Epithelial cell of esophagus (primary cell): Measurements from ENCODE around the gene GALNT9.

Source experiments
- DNase-seq: peaks from one replicate; pipeline ENCODE4 v3.0.0; 2010; ENCODE audit warnings: low read depth
- H3K4me3 ChIP-seq: 2 replicates; pipeline ENCODE4 v1.5.1; 2011; ENCODE audit warnings: mild to moderate bottlenecking, low read length, control low read depth
- TF ChIP-seq, protein P1 (sequence below): IDR thresholded peaks from 2 replicates; pipeline ENCODE4 v1.5.1; 2011; ENCODE audit warnings: low read depth, mild to moderate bottlenecking, low read length, control low read depth, inconsistent platforms; ENCODE audit not compliant: insufficient read depth; ENCODE audit errors: missing control alignments

The GALNT9 gene

DNA sequence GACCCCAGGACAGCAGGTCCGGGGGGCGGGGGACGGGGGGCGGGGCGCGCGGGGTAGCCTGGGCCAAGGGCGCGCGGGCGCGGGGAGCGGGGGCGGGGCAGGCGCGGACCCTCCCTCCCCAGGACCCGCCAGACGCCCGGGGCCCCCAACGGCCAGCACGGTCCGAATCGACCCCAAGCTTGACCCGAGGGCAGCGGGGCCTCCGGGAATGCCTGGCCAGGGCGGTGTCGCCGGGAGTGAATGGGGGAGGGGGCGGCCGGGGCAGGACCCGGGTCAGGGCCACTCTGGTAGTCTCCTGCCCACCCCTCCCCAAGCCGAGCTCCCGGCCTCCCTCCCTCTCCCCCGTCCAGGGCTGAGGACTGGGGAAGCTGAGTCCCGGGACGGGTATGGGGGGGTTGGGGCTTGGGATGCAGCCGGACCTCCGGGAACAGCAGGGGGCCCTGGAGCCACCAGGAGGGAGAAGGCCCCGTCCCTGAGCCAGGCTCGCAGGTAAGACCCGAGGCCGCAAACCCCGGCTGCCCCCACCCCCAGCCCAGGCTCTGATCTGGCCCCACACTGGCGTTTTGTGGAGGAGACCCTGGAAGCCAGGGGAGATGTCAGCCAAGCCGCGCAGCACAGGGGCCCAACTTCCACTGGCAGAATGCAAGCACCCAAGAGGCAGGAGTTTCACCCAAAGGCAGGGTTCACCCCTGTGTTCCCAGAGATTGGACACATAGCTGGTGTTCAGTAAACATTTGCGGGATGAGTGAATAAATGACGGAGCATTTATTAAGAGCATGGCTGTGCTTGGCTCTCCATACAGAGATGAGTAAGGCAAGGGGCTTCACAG is 545 bp upstream of the GALNT9 start:
- TF ChIP-seq, protein P1, sequence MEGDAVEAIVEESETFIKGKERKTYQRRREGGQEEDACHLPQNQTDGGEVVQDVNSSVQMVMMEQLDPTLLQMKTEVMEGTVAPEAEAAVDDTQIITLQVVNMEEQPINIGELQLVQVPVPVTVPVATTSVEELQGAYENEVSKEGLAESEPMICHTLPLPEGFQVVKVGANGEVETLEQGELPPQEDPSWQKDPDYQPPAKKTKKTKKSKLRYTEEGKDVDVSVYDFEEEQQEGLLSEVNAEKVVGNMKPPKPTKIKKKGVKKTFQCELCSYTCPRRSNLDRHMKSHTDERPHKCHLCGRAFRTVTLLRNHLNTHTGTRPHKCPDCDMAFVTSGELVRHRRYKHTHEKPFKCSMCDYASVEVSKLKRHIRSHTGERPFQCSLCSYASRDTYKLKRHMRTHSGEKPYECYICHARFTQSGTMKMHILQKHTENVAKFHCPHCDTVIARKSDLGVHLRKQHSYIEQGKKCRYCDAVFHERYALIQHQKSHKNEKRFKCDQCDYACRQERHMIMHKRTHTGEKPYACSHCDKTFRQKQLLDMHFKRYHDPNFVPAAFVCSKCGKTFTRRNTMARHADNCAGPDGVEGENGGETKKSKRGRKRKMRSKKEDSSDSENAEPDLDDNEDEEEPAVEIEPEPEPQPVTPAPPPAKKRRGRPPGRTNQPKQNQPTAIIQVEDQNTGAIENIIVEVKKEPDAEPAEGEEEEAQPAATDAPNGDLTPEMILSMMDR = no peak
- no peak overlapping the region for H3K4me3 ChIP-seq
- no peak for DNase-seq

DNA sequence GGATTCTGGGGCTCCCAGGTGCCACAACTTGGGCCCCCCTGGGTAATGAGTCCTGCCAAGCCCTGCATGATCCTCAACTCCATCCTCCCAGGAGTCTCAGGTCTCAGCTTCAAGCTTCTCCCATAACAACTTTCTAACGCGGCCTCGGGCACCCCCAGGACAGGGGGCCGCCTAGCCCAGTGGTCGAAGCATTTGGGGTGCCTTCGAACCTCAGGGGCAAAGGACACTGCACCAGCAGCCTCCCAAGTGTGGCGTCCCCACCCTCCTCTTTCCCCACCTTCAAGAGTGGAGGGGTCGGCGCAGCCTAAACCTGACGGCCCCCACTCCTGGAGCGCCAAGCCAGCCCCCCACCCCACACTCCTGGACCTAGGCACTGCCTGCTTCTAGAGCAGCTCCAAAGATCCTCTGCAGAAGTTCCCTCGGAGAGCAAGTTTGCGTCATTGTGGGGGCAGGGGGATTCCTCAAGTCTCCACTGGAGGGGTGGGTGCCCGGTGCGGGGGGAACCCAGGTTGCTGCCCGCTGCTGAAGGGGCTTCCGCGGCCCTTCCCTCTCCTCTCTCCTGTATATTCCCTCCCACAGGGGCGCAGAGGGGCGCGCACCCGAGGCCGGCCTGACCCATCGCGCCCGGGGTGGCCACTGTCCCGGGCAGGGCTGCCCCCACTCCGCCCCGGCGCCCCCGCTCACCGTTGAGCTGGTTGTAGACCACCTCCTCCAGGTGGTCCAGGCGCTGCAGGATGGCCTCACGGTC is 933 bp downstream of the GALNT9 start:
- TF ChIP-seq, protein P1 = no peak
- H3K4me3 ChIP-seq = no peak overlapping the region
- no peak for DNase-seq

DNA sequence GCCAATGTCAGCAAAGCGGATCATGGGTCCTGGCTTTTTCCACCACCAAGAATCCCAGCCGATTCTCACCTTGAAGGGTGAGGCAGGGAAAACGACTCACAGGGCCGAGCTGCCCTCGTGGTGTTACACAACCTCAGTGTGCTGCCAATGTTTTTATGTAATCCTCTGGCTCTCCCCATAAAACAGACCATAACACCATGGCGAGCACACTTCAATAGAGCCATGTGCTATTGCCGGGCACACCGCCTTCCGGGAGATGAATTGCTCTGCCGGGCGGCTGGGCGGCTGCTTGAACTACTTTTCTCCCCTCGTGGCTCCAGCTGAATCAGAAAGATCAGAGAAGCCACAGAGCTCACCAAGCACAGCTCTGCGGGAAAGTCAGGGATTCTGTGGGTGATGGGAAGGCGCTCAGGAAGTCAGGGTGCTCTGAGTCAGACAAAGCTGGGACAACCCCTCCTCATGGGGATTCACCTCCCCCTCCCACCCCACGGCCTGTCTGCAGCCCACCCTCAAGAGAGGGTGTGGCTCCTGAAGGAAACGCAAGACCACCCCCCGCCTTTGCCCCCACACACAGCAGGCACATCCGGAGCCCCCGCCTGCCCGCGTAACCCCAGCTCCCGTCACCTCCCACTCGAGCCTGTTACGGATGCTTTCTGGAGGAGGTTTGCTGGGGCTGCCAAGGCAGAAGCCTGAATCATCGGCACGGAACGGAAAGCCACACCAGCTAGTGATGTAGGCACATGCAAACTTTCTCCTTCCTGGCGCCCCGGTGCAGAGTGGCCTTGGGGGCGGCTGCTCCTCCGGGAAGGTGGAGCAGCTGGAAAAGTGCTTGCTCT is 1.8 kb downstream of the GALNT9 start:
- TF ChIP-seq, protein P1 = no peak
- no peak overlapping the region for H3K4me3 ChIP-seq
- DNase-seq = peak; percentile 18

DNA sequence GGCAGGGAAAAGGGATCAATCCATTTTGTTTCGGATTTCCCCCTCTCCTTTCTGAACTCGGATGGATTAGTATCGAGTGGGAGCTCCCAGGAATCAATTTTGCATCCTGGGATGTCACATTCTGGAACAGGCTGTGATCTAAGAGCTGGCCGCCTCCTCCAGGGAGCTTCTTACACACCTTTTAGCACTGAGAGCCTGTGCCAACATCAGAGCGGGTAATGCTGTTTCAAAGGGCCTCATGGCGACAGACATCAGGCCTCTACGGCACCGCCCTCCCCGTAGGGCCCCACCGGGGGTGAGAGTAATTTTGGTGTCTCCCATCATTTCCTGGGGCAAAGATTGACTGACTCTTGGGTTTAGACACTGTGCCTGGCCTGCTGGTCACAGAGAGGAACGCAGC is 2.7 kb downstream of the GALNT9 start:
- no peak for DNase-seq
- TF ChIP-seq, protein P1 = no peak
- no peak overlapping the region for H3K4me3 ChIP-seq

DNA sequence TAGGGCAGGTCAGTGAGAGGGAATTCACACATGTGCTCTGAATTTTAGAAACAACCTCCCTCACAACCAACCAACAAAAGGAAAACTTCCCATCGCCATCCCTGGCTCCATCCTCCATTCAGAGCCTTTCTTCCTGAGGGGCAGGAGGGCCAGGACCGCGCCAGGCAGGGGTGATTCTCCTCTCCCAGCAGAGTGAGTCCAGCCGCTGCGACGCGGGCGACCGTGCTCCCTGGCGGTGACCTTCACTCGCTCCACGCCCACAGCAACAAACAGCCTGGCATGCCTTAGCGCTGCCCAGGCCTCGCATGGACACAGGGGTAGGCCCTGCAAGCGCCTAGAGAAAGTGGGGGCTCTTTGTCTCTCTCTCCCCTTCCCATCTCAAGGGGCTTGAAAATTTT is 3.7 kb downstream of the GALNT9 start:
- TF ChIP-seq, protein P1 = no peak
- no peak overlapping the region for H3K4me3 ChIP-seq
- no peak for DNase-seq

DNA sequence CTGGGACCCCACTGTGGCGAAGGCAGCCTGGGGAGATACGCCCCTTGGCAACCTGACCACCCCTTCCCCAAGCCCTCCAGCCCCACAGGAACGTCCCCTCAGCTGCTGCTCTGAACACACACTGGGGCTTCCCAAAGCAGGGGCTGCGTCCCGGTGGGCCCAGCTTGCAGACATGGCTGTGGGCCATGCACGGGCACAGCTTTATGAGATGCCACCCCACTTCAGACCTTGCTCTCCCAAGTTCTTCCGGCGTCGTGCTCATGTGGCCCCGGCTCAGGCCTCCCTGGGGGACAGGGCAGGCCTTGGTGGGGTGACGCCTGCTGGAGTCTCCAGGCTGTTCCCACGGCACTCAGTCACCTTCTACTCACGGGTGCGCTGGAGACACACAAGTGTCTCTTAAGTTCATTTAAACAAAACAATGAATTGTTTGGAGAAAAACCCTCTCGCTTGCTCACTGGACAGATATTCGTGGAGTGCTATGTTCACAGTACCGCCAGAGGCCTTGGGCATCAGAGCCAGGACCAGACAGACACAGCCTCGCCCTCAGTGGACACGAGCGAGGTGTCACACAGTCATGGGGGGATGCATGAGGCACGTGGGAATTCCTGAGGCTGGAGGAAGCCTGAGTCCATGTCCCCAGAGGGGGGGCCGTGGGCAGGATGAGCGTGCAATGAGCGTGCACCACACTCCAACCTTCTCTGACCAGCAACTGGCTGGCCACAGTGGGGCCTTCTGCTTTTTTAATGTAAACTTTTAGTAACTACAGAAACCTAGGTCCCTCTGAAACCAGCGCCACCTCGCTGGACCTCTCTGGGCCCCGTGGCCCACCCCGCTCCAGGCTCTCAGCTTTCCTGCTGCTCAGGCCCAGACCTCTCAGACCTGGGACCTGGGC is 4.3 kb downstream of the GALNT9 start:
- DNase-seq = no peak
- TF ChIP-seq, protein P1 = no peak
- no peak overlapping the region for H3K4me3 ChIP-seq
